Measurements from ENCODE around the gene CARD11.

Gene CARD11

GRCh38 chr7:2945171-2945570, 98.5 kb downstream of the CARD11 start:
- in situ Hi-C loops (cut with MboI; ENCODE audit: low sequenced_read_pairs): no loop called here

DNA sequence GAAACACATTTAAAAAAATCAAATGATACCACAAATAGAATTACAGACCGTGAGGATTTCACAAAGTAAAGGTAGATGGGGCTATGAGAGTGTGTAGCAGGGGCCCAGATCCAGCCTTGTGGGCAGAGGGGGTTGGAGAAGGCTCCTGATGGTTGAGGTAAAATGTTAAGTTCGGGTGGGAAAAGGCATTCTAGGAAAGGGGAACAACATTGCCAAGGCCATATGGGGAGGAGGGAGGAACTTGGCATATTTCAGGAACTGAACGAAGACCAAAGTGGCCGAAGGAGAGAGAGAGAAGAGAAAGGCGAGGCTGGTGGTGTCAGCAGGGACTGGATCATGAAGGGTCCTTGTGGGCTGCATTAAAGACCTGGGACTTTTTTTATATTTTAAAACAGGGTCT, 98.9 kb downstream of the CARD11 start:
- in situ Hi-C loops (cut with MboI; ENCODE audit: low sequenced_read_pairs): no loop called here

DNA sequence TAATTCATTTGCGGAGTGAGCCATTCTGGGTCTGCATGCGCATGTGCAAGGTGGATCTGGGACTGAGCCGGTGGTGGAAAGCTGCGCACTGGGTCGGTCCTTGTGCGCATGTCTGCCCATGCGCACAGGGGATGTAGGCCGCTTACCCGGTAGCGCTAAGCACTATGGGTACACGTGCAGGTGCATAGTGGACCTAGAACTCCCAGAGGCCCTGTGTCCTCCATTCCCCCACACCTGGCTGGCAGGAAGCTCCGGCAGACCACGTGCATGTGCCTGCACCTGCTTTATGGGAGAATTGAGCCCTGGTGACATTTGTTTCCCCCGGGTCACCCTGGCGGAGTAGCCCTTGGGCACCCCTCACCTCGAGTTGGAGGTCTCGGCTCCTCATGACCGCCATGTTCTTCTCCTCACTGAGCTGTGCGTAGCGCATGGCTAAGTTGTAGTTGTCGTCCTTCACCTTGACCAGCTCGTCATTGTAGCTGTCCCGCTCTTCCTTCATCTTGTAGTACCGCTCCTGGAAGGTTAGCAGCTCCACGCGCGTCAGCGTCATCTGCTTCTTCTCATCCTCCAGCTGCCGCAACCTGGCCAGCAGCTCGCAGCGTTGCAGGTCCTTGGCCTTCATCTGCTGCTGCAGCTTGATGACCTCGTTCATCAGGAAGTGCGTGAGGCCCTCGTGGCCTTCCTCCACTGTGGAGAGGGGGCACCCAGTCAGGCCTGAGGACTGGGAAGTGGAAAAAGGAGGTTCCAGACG, 99.6 kb downstream of the CARD11 start:
- in situ Hi-C loops (cut with MboI; ENCODE audit: low sequenced_read_pairs): no loop called here

- in situ Hi-C loops (cut with MboI; ENCODE audit: low sequenced_read_pairs): no loop called here
These were observed 102.3 kb downstream of the CARD11 start for GRCh38 chr7:2941216-2941859.

DNA sequence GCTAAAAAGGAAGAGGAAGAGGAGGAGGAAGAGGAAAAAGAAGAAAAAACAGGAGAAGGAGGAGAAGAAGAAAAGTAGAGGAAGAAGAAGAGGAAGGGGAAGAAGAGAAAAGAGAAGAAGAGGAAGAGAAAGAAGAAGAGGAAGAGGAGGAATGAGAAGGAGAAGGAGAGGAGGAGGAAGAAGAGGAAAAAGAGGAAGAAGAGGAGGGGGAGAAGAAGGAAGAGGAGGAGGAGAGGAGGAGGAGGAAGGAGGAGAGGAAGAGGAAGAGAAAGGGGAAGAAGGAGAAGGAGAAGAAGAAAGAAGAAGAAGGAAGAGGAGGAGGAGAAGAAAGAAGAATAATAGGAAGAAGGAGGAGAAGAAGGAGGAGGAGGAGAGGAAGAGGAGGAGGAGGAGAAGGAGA, 103.2 kb downstream of the CARD11 start:
- in situ Hi-C loops (cut with MboI; ENCODE audit: low sequenced_read_pairs): no loop called here

DNA sequence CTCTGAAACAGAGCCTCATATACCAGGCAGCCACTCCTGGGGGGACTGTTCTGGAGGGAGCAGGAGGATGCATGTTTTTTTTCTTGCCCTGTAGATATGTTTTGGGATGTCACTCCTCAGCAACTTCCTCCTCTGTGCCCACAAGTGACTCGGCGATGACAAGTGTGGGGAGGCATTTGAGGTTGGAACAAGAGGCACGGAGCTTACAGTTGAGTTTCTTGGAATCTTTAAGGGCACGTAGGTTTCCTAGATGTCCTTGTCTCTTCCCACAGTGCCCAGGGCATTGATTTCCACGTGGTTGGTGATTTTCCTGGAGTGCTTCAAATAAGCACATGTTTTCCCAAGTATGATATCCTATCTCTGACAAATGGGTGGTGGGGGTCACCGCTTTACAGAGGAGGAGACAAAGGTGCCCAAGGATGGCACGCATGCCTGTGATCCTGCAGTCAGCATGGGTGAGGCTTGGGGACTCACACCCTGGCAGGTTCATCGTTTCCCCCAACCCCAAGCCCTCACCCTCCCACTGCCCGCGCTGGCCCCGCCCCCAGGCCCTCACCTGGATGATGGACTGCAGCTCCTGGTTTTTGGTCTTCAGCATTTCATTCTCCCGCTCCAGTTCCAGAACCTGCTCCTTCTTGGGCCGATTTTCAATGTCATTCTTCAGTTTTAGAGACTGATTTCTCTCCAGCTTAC, 104.3 kb downstream of the CARD11 start:
- in situ Hi-C loops (cut with MboI; ENCODE audit: low sequenced_read_pairs): no loop called here

- in situ Hi-C loops (cut with MboI; ENCODE audit: low sequenced_read_pairs): no loop called here
These were observed 105.0 kb downstream of the CARD11 start for GRCh38 chr7:2938514-2939192.

- in situ Hi-C loops (cut with MboI; ENCODE audit: low sequenced_read_pairs): no loop called here
These were observed 105.8 kb downstream of the CARD11 start for GRCh38 chr7:2937701-2938513.

DNA sequence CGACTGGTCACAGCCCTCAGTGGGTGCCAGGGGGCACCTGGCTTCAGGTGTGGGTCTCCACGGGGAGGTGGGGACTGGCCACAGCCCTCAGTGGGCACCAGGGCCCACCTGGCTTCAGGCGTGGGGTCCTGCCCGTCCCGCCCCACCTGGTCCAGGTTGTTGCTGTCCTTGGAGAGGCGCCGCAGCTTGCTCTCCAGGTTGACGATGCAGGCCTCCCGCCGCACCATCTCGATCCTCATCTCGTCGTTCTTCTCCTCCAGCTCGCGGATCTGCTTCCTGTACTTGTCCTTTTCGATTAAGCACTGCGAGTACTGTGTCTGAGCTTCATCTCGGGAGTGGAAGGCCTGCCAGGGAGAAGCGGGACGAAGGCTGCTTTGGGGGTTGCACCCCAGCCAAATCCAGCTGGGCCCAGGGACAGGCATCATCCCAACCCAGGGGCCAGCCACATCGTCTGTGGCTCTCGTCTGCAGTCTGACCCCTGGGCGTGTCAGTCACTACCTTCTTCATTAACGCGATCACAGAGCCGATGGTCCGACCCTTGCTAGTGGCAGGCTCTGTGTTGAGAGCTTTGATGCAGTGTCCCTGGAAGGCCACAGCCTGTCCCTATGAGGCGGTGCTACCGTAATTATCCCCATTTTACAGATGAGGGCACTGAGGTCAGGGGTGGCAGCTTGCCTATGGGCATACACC, 106.6 kb downstream of the CARD11 start:
- in situ Hi-C loops (cut with MboI; ENCODE audit: low sequenced_read_pairs): no loop called here

- in situ Hi-C loops (cut with MboI; ENCODE audit: low sequenced_read_pairs): no loop called here
These were observed 107.4 kb downstream of the CARD11 start for GRCh38 chr7:2936301-2936700.

DNA sequence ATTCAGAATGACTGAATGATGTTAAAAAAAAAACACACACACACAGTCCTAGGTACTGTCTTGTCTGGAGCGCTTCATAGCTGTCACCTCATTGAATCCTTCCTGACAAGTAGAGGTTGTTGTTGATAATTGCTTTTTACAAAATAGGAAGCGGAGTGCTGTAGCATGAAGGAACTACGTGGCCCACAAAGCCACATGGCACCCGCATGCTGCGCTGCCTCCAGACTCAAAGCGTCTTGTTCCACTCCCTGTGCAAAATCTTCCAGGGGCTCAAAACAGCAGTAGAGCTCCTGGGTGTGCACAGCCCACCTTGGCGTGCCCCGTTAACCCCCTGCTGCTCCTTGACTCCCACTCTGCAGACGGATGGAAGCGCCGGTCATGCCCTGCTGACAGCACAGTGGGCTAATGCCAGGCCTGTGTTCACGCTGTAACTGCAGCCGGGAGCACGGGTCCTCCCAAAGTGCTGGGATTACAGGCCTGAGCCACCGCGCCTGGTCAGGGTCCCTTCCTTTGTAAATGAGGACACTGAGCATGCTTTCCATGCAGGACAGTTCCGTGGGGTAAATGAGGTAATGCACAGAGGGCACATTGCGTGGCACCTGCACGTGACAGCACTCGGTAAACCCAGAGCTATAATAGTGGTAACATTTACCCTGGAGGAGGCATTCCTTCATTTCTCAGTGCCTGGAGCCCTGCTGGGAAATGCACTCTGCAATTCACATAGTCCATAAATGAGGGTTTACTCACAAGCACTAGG, 108.5 kb downstream of the CARD11 start:
- in situ Hi-C loops (cut with MboI; ENCODE audit: low sequenced_read_pairs): no loop called here

GRCh38 chr7:2934211-2934731, 109.4 kb downstream of the CARD11 start:
- in situ Hi-C loops (cut with MboI; ENCODE audit: low sequenced_read_pairs): no loop called here

DNA sequence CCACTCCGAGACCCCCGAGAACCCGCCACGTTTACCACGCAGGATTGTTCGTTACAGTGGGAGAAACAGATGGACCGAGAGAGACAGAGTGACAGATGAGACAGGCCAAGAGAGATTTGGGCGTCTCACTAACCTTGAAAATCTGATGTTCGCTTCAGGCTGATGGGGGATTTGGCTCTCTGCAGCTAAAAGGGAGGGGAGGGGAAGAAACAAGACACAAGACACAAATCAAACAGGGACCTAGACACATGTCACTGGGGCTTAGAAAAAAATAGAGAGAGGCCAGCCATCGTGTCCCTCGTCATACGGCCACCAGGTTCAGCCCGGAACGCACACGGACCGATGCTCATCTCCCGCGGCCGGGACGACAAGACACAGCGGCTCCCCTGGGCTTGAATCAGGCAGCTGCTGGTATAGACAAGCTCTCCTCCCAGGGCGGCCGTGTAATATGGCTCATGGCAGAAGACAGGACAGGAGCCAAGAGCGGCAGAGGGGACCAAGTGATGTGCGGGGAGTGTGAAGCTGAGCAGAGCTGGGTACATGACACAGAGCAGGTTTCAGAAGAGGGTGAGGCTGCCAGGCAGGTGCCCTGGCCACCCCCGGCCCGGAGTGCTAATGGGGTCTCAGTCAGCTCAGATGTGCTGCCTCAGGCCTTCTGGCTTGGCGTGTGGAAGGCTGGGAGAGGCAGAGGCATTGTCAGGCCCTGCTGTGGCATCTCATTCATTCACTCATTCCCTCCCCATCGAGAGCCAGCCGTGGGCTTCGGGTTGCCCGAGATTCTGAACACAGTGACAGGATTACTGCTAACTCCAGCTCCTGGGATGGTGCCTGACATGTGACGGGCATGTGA, 111.0 kb downstream of the CARD11 start:
- in situ Hi-C loops (cut with MboI; ENCODE audit: low sequenced_read_pairs): no loop called here

DNA sequence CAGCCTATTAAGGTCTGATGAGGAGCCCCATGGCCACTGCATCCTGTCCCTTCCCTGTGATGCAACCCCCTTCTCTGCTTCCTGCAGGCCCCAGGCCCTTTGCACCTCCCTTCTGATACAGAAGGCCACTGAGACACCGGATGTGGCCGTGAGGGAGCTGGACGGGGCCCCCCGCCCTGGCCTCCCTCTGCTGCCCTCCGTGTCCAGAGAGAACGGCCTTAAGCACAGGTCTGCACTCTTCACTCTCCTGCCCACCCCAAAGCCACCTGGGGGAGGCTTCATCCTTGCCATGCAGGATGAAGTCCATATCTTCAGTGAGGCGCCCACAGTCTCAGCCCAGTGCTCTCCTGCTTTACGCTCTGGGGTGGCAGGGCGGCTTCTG, 112.6 kb downstream of the CARD11 start:
- in situ Hi-C loops (cut with MboI; ENCODE audit: low sequenced_read_pairs): no loop called here

GRCh38 chr7:2930310-2931033, 113.2 kb downstream of the CARD11 start:
- in situ Hi-C loops (cut with MboI; ENCODE audit: low sequenced_read_pairs): no loop called here

DNA sequence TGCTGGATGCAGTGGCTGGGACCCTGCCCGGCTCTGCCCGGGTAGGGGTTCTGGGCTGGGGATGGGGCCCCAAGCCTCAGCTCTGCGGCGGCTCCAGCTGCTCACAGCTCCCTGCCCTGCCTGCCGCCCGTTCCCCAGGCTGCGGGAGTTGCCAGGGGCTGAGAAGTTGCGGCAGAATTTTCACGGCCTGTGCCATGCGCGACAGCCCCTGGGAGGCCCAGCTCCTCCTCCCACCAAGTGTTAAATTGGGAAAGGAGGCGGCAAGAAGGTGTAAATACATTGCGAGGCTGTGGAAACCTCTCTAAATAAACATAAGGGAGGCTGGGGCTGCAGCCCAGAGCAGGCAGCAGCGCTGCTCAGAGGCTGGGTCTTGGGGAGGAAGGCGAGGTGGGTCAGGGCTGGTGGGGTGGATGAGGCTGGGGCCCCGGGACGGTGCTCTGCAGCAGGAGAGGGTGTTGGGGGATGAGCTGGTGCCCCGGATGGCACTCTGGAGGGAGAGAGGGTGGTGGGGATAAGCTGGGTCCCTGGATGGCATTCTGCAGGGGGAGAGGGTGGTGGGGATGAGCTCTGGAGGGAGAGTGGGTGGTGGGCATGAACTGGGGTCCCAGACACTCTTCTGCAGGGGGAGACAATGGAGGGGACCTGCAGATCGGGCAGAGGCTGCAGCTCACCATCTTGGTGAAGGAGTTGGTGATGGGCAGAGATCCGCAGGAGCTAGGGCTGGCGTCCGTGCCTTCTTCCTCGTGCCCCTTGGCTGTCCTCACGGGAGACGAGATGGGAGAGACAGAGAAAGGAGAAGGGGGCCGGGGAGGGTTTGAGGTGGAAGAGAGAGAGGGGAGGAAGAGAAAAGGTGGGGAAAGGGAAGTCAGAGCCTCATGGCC, 114.1 kb downstream of the CARD11 start:
- in situ Hi-C loops (cut with MboI; ENCODE audit: low sequenced_read_pairs): no loop called here

Measured in HL-60/S4 treated with retinoic acid at 250 ng/mL for 4 days and 3 days (cell line).